ENCODE measurements around the gene TBPL2. TPM values are rescaled to one million over a fixed set of nuclear protein-coding genes. Genes with fewer than 3 reads are reported as not detected.

The TBPL2 gene
- total and polyA plus RNA-seq, 2 of the 13 experiments (the other 11 are each of a cell fraction or from before 2014, with no cell fraction given), result not detected

- CTCF ChIA-PET (ENCODE audit: low intra/inter-chr PET ratio, low total read pairs), result no interaction called here
- H2AFZ ChIP-seq (ENCODE audit: low read length), result no peak overlapping the region
- intact Hi-C loops (cut with micrococcal nuclease; ENCODE audit: unreplicated experiment), result loop anchor here (5.0 to 10.0 kb wide), 3 partner anchors 162 to 906 kb away; partner anchors contain the start of gene FBXO34
Measured at GRCh38 chr14:55436519-55436918, 3.9 kb downstream of the TBPL2 start.

DNA sequence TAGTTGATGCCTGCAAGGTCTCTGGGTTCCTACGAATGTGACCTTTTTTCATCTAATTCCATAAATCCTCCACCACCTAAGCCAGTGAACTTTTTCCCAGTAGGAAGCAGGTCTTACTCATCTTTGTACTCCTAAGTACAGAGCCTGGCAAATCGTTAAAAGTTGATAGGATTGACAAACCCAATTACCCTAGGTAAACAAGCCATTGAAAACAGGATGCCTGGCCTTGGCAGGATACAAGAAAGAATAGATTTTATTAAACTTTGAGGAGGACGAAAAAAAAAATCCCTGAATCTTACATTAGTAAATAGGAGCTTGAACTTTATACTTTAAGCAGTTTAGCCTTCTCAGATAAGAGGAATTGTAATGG, 5.6 kb downstream of the TBPL2 start:
- intact Hi-C loops (cut with micrococcal nuclease; ENCODE audit: unreplicated experiment), result loop anchor here (5.0 to 10.0 kb wide), 3 partner anchors 160 to 908 kb away; partner anchors contain the start of gene FBXO34
- TF ChIP-seq FOXP1 (IDR thresholded peaks at IDR 0.05) (no peak), FOXP1 (CRISPR knock-in tag; IDR thresholded peaks at IDR 0.05) (peak; percentile 61; the same call in 1 of the 2 replicates), GATAD2A (CRISPR knock-in tag; IDR thresholded peaks at IDR 0.05) (peak; percentile 37; the same call in 1 of the 2 replicates), ZNF17 (CRISPR knock-in tag; IDR thresholded peaks at IDR 0.05) (no peak), SIX4 (CRISPR knock-in tag; IDR thresholded peaks at IDR 0.05) (no peak), PAXIP1 (CRISPR knock-in tag; conservative IDR thresholded peaks at IDR 0.05) (peak; percentile 81), ZNF772 (CRISPR knock-in tag; IDR thresholded peaks at IDR 0.05) (no peak), MEIS2 (CRISPR knock-in tag; IDR thresholded peaks at IDR 0.05) (no peak), ZNF326 (CRISPR knock-in tag; IDR thresholded peaks at IDR 0.05; ENCODE audit: borderline replicate concordance) (no peak)
- TF ChIP-seq, protein P1, sequence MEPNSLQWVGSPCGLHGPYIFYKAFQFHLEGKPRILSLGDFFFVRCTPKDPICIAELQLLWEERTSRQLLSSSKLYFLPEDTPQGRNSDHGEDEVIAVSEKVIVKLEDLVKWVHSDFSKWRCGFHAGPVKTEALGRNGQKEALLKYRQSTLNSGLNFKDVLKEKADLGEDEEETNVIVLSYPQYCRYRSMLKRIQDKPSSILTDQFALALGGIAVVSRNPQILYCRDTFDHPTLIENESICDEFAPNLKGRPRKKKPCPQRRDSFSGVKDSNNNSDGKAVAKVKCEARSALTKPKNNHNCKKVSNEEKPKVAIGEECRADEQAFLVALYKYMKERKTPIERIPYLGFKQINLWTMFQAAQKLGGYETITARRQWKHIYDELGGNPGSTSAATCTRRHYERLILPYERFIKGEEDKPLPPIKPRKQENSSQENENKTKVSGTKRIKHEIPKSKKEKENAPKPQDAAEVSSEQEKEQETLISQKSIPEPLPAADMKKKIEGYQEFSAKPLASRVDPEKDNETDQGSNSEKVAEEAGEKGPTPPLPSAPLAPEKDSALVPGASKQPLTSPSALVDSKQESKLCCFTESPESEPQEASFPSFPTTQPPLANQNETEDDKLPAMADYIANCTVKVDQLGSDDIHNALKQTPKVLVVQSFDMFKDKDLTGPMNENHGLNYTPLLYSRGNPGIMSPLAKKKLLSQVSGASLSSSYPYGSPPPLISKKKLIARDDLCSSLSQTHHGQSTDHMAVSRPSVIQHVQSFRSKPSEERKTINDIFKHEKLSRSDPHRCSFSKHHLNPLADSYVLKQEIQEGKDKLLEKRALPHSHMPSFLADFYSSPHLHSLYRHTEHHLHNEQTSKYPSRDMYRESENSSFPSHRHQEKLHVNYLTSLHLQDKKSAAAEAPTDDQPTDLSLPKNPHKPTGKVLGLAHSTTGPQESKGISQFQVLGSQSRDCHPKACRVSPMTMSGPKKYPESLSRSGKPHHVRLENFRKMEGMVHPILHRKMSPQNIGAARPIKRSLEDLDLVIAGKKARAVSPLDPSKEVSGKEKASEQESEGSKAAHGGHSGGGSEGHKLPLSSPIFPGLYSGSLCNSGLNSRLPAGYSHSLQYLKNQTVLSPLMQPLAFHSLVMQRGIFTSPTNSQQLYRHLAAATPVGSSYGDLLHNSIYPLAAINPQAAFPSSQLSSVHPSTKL (CRISPR knock-in tag; IDR thresholded peaks at IDR 0.05), result peak; percentile 21; the same call in 1 of the 2 replicates

More at GRCh38 chr14:55436519-55436918, 3.9 kb downstream of the TBPL2 start:
- H3K79me2 ChIP-seq (ENCODE audit: insufficient read depth, low read length), result no peaks in the 10 kb centered on the region
- no peak for TF ChIP-seq AGO1 (IDR thresholded peaks at IDR 0.05; ENCODE audit: low read depth, low read length, poor library complexity, severe bottlenecking)
- 0 out of 2 replicates have a peak, but pooled peaks have one; percentile 21 for TF ChIP-seq HNF4G (IDR thresholded peaks at IDR 0.05; ENCODE audit: borderline replicate concordance, low read depth, low read length)
- no peak for TF ChIP-seq HNF4G (CRISPR knock-in tag; IDR thresholded peaks at IDR 0.05; ENCODE audit: borderline replicate concordance, low read depth)
- TF ChIP-seq HNF4A (CRISPR knock-in tag; IDR thresholded peaks at IDR 0.05), result peak; percentile 27; the same call in 1 of the 2 replicates
- H3K4me3 ChIP-seq (replicated peaks in 1 of 3; ENCODE audit: insufficient read depth in 1 of 3, low read depth in 2 of 3, low read length in 3 of 3), result no peak overlapping the region
- WGBS (ENCODE audit: low lambda C conversion rate), result 0% methylated on average over 4 of the region's 4 CpGs
- H3K4me2 ChIP-seq (ENCODE audit: low read depth, low read length), result 0 out of 2 replicates have a peak overlapping the region, but pooled peaks have one; percentile 3
- H3K4me1 ChIP-seq (ENCODE audit: insufficient read depth, low read length), result peaks cover 33% of the 10 kb centered on the region
- FAIRE-seq (no peak), ATAC-seq (peak; percentile 45; the same call in 2 of the 3 replicates), DNase-seq (ENCODE audit: low spot score) (no peak)
- H4K20me1 ChIP-seq (ENCODE audit: insufficient read depth, low read length), result no peaks in the 10 kb centered on the region
- no TSS peak for BruUV-seq (replicated peaks)
- in situ Hi-C loops (cut with HindIII; ENCODE audit: extremely low pct_ligation_motif_present, low pct_unique_long_range_greater_than_20kb), result loop anchor here (5.0 to 25.0 kb wide), 3 partner anchors 226 to 1038 kb away; no protein-coding TSS in a partner anchor
- POLR2A ChIA-PET, result no interaction called here
- H3K9me3 ChIP-seq (ENCODE audit: low read length), result no peaks in the 10 kb centered on the region
- no peaks in the 10 kb centered on the region for H3K27me3 ChIP-seq (ENCODE audit: control insufficient read depth in 1 of 2, insufficient read depth in 2 of 2, low read length in 2 of 2)
- H3K9ac ChIP-seq (ENCODE audit: insufficient read depth, low read depth, low read length), result no peak overlapping the region
- H3K27ac ChIP-seq (ENCODE audit: extremely low read length, insufficient read depth, low read length), result no peak overlapping the region
- H3K36me3 ChIP-seq (replicated peaks in 1 of 2; ENCODE audit: control insufficient read depth in 1 of 2, insufficient read depth in 2 of 2, low read length in 2 of 2), result no peaks in the 10 kb centered on the region

More for the DNA sequence above, 5.6 kb downstream of the TBPL2 start:
- H3K4me3 ChIP-seq (replicated peaks in 1 of 3; ENCODE audit: insufficient read depth in 1 of 3, low read depth in 2 of 3, low read length in 3 of 3), result peak overlapping the region in 1 of 3 experiments; percentile 15; a peak in 1 of 6 replicates
- no peak overlapping the region for H2AFZ ChIP-seq (ENCODE audit: low read length)
- in situ Hi-C loops (cut with HindIII; ENCODE audit: extremely low pct_ligation_motif_present, low pct_unique_long_range_greater_than_20kb), result loop anchor here (5.0 to 25.0 kb wide), 4 partner anchors 222 to 1040 kb away; no protein-coding TSS in a partner anchor
- FAIRE-seq (no peak), DNase-seq (ENCODE audit: low spot score) (peak; percentile 43), ATAC-seq (peak; percentile 83)
- H3K9me3 ChIP-seq (ENCODE audit: low read length), result no peaks in the 10 kb centered on the region
- ChIA-PET CTCF (ENCODE audit: low intra/inter-chr PET ratio, low total read pairs) (no interaction called here), POLR2A (no interaction called here)
- no peaks in the 10 kb centered on the region for H3K36me3 ChIP-seq (replicated peaks in 1 of 2; ENCODE audit: control insufficient read depth in 1 of 2, insufficient read depth in 2 of 2, low read length in 2 of 2)
- H3K4me2 ChIP-seq (ENCODE audit: low read depth, low read length), result peak overlapping the region; percentile 41
- H3K27ac ChIP-seq (ENCODE audit: extremely low read length, insufficient read depth, low read length), result no peak overlapping the region
- BruUV-seq (replicated peaks), result no TSS peak
- no peaks in the 10 kb centered on the region for H4K20me1 ChIP-seq (ENCODE audit: insufficient read depth, low read length)
- peaks cover 33% of the 10 kb centered on the region for H3K4me1 ChIP-seq (ENCODE audit: insufficient read depth, low read length)
- H3K79me2 ChIP-seq (ENCODE audit: insufficient read depth, low read length), result no peaks in the 10 kb centered on the region
- no peak overlapping the region for H3K9ac ChIP-seq (ENCODE audit: insufficient read depth, low read depth, low read length)
- 0% methylated on average over 3 of the region's 3 CpGs for WGBS (ENCODE audit: low lambda C conversion rate)
- no peaks in the 10 kb centered on the region for H3K27me3 ChIP-seq (ENCODE audit: control insufficient read depth in 1 of 2, insufficient read depth in 2 of 2, low read length in 2 of 2)

Measured in HepG2 (cell line).